Sigmoid colon (tissue), 4 donors: ENCODE data around the gene GAS2L1.

Experiments
- EP300 ChIP-seq, 4 donors: sonication (generic); formaldehyde crosslinking; IDR thresholded peaks; one replicate each; pipeline ENCODE4 v1.6.1; 2017; ENCODE audit warnings: antibody characterized with exemption in 4 of 4
- POLR2AphosphoS5 ChIP-seq, 4 donors: sonication (generic); formaldehyde crosslinking; IDR thresholded peaks; one replicate each; pipeline ENCODE4 v1.6.1; 2017; ENCODE audit warnings: antibody characterized with exemption in 4 of 4
- TF ChIP-seq, protein P1 (sequence below), 4 experiments: fragments of 450-650 bp in 3 of 4; fragments of 200-600 bp in 1 of 4; IDR thresholded peaks; one replicate each; pipeline ENCODE4 v1.5.1; 2016 to 2019; ENCODE audit warnings: antibody characterized with exemption in 4 of 4, mild to moderate bottlenecking in 3 of 4, moderate library complexity in 2 of 4

DNA sequence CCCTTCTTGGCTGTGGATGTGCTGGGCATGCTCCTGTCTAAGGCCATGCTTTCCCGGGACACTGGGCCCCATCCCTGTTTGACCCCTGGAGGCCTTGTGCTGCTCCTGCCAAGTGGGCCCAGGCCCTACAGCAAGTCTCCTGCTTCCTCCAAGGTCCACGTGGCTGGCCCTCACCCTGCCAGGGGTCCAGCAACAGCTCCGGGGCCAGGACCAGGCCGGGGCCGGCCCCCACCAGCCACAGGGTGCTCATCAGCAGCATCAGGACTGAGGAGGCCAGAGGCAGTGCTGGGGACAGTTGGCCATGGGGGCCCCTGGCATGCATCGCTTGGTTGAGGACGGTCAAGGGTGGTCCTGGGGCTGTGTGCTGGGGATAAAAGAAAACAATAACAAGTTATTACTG is 41.1 kb upstream of the GAS2L1 start:
- TF ChIP-seq, protein P1, sequence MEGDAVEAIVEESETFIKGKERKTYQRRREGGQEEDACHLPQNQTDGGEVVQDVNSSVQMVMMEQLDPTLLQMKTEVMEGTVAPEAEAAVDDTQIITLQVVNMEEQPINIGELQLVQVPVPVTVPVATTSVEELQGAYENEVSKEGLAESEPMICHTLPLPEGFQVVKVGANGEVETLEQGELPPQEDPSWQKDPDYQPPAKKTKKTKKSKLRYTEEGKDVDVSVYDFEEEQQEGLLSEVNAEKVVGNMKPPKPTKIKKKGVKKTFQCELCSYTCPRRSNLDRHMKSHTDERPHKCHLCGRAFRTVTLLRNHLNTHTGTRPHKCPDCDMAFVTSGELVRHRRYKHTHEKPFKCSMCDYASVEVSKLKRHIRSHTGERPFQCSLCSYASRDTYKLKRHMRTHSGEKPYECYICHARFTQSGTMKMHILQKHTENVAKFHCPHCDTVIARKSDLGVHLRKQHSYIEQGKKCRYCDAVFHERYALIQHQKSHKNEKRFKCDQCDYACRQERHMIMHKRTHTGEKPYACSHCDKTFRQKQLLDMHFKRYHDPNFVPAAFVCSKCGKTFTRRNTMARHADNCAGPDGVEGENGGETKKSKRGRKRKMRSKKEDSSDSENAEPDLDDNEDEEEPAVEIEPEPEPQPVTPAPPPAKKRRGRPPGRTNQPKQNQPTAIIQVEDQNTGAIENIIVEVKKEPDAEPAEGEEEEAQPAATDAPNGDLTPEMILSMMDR (IDR thresholded peaks at IDR 0.05): no peak
- TF ChIP-seq POLR2AphosphoS5 (IDR thresholded peaks at IDR 0.05) (no peak), EP300 (IDR thresholded peaks at IDR 0.05) (no peak)
